SK-N-SH treated with all-trans-retinoic acid at 6 μM for 48 hours (cell line): Measurements from ENCODE around the gene TIAM1.

Experiments
- ATAC-seq: fragments of 200-7000 bp; cut with Tn5 transposase; 3 replicates; pipeline ENCODE4 v1.9.1; 2020; ENCODE audit warnings: mild to moderate bottlenecking, moderate library complexity
- ARNTL ChIP-seq: fragments of 450-650 bp; formaldehyde crosslinking; IDR thresholded peaks from 2 replicates; pipeline ENCODE4 v1.5.0; 2020; ENCODE audit warnings: low read depth, mild to moderate bottlenecking, moderate library complexity, borderline replicate concordance
- BACH2 ChIP-seq: fragments of 250-450 bp; sonication (Bioruptor Pico); IDR thresholded peaks from 2 replicates; pipeline ENCODE4 v1.9.0; 2021; ENCODE audit warnings: mild to moderate bottlenecking, borderline replicate concordance
- CSDC2 ChIP-seq: fragments of 250-450 bp; sonication (Bioruptor Pico); IDR thresholded peaks from 2 replicates; pipeline ENCODE4 v1.5.0; 2020; ENCODE audit warnings: mild to moderate bottlenecking, moderate library complexity
- ESRRG ChIP-seq: fragments of 250-450 bp; sonication (Bioruptor Pico); IDR thresholded peaks from 2 replicates; pipeline ENCODE4 v1.6.1; 2021; ENCODE audit warnings: mild to moderate bottlenecking
- GLIS3 ChIP-seq: fragments of 250-450 bp; sonication (Bioruptor Pico); IDR thresholded peaks from 2 replicates; pipeline ENCODE4 v1.5.0; 2020; ENCODE audit warnings: mild to moderate bottlenecking, moderate library complexity
- ISL1 ChIP-seq: fragments of 250-450 bp; sonication (Bioruptor Pico); IDR thresholded peaks from 2 replicates; pipeline ENCODE4 v2.1.2; 2022; ENCODE audit warnings: mild to moderate bottlenecking, moderate library complexity
- PPARA ChIP-seq: fragments of 250-450 bp; sonication (Bioruptor Pico); IDR thresholded peaks from 2 replicates; pipeline ENCODE4 v1.5.0; 2020; ENCODE audit warnings: mild to moderate bottlenecking, borderline replicate concordance
- RARB ChIP-seq: fragments of 250-450 bp; sonication (Bioruptor Pico); IDR thresholded peaks from 2 replicates; pipeline ENCODE4 v1.8.0; 2021; ENCODE audit warnings: mild to moderate bottlenecking, moderate library complexity
- SNAI2 ChIP-seq: fragments of 250-450 bp; sonication (Bioruptor Pico); IDR thresholded peaks from 2 replicates; pipeline ENCODE4 v1.5.0; 2020; ENCODE audit warnings: mild to moderate bottlenecking, moderate library complexity
- TCF4 ChIP-seq: fragments of 250-450 bp; sonication (Bioruptor Pico); IDR thresholded peaks from 2 replicates; pipeline ENCODE4 v1.8.0; 2021; ENCODE audit warnings: mild to moderate bottlenecking, moderate library complexity, borderline replicate concordance
- TOX ChIP-seq: fragments of 250-450 bp; sonication (Bioruptor Pico); IDR thresholded peaks from 2 replicates; pipeline ENCODE4 v1.8.0; 2021; ENCODE audit warnings: mild to moderate bottlenecking, moderate library complexity, borderline replicate concordance
- ZC3H10 ChIP-seq: fragments of 250-450 bp; sonication (Bioruptor Pico); IDR thresholded peaks from 2 replicates; pipeline ENCODE4 v1.5.1; 2021; ENCODE audit warnings: mild to moderate bottlenecking, moderate library complexity
- ZFP3 ChIP-seq: fragments of 250-450 bp; sonication (Bioruptor Pico); IDR thresholded peaks from 2 replicates; pipeline ENCODE4 v1.5.0; 2020; ENCODE audit warnings: mild to moderate bottlenecking, moderate library complexity
- ZFP30 ChIP-seq: fragments of 450-650 bp; formaldehyde crosslinking; IDR thresholded peaks from 2 replicates; pipeline ENCODE4 v1.5.0; 2022; ENCODE audit warnings: mild to moderate bottlenecking, moderate library complexity
- ZNF565 ChIP-seq: fragments of 450-650 bp; formaldehyde crosslinking; conservative IDR thresholded peaks from 2 replicates; pipeline ENCODE4 v1.5.0; 2020; ENCODE audit warnings: low read depth, mild to moderate bottlenecking, moderate library complexity
- ZNF70 ChIP-seq: fragments of 450-650 bp; formaldehyde crosslinking; IDR thresholded peaks from 2 replicates; pipeline ENCODE4 v1.5.0; 2020; ENCODE audit warnings: mild to moderate bottlenecking, moderate library complexity
- ZNF8 ChIP-seq: fragments of 450-650 bp; formaldehyde crosslinking; IDR thresholded peaks from 2 replicates; pipeline ENCODE4 v1.5.0; 2020; ENCODE audit warnings: mild to moderate bottlenecking, moderate library complexity
- TF ChIP-seq, protein P1 (sequence below): fragments of 250-450 bp; sonication (Bioruptor Pico); IDR thresholded peaks from 2 replicates; pipeline ENCODE4 v1.5.0; 2020; ENCODE audit warnings: mild to moderate bottlenecking, moderate library complexity
- TF ChIP-seq, protein P2 (sequence below): fragments of 250-450 bp; sonication (Bioruptor Pico); IDR thresholded peaks from 2 replicates; pipeline ENCODE4 v1.8.0; 2021; ENCODE audit warnings: low read depth, mild to moderate bottlenecking, moderate library complexity, borderline replicate concordance
- TF ChIP-seq, protein P3 (sequence below): fragments of 250-450 bp; sonication (Bioruptor Pico); IDR thresholded peaks from 2 replicates; pipeline ENCODE4 v1.5.1; 2021; ENCODE audit warnings: mild to moderate bottlenecking, moderate library complexity
- TF ChIP-seq, protein P4 (sequence below): fragments of 250-450 bp; sonication (Bioruptor Pico); IDR thresholded peaks from 2 replicates; pipeline ENCODE4 v1.5.1; 2020; ENCODE audit warnings: low read depth, mild to moderate bottlenecking, moderate library complexity

Gene TIAM1

DNA sequence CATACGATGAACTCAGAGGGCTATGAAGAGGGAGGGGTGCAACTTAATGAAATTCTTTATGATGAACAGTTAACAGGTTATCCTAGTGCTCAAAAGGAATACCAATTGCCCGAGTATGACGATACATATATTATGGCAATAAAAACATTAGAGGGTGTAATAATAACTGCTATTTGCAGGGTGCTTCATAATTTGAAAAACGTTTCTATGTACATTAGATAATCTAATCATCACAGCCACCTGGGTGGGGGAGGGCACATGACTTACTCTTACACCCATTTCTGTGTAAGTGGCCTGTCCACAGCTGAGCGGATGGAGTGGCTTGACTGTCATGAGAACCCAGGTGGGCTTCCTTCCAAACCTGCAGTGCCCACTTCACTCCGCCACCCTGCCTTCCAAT, 46.3 kb downstream of the TIAM1 start:
- no peak for ATAC-seq
- TF ChIP-seq ZNF8 (no peak), TOX (no peak), RARB (CRISPR knock-in tag) (no peak), TCF4 (CRISPR knock-in tag) (no peak), ARNTL (CRISPR knock-in tag) (no peak), CSDC2 (CRISPR knock-in tag) (no peak)
- TF ChIP-seq, protein P1, sequence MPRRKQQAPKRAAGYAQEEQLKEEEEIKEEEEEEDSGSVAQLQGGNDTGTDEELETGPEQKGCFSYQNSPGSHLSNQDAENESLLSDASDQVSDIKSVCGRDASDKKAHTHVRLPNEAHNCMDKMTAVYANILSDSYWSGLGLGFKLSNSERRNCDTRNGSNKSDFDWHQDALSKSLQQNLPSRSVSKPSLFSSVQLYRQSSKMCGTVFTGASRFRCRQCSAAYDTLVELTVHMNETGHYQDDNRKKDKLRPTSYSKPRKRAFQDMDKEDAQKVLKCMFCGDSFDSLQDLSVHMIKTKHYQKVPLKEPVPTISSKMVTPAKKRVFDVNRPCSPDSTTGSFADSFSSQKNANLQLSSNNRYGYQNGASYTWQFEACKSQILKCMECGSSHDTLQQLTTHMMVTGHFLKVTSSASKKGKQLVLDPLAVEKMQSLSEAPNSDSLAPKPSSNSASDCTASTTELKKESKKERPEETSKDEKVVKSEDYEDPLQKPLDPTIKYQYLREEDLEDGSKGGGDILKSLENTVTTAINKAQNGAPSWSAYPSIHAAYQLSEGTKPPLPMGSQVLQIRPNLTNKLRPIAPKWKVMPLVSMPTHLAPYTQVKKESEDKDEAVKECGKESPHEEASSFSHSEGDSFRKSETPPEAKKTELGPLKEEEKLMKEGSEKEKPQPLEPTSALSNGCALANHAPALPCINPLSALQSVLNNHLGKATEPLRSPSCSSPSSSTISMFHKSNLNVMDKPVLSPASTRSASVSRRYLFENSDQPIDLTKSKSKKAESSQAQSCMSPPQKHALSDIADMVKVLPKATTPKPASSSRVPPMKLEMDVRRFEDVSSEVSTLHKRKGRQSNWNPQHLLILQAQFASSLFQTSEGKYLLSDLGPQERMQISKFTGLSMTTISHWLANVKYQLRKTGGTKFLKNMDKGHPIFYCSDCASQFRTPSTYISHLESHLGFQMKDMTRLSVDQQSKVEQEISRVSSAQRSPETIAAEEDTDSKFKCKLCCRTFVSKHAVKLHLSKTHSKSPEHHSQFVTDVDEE: no peak
- TF ChIP-seq, protein P2, sequence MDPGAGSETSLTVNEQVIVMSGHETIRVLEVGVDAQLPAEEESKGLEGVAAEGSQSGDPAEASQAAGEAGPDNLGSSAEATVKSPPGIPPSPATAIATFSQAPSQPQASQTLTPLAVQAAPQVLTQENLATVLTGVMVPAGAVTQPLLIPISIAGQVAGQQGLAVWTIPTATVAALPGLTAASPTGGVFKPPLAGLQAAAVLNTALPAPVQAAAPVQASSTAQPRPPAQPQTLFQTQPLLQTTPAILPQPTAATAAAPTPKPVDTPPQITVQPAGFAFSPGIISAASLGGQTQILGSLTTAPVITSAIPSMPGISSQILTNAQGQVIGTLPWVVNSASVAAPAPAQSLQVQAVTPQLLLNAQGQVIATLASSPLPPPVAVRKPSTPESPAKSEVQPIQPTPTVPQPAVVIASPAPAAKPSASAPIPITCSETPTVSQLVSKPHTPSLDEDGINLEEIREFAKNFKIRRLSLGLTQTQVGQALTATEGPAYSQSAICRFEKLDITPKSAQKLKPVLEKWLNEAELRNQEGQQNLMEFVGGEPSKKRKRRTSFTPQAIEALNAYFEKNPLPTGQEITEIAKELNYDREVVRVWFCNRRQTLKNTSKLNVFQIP (CRISPR knock-in tag): no peak

DNA sequence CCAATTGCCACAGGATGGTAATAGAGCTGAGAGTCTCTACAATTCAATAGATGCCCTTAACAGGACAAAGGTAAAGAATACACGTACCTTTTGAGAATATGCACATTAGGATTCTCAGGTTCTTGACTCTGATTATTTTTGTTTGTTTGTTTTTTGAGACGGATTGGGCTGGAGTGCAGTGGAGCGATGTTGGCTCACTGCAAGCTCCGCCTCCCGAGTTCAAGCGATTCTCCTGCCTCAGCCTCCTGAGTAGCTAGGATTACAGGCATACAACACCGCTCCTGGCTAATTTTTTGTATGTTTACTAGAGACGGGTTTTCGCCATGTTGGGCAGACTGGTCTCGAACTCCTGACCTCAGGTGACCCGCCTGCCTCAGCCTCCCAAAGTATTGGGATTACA, 48.4 kb downstream of the TIAM1 start:
- no peak for TF ChIP-seq SNAI2 (CRISPR knock-in tag)
- TF ChIP-seq BACH2 (CRISPR knock-in tag): no peak
- TF ChIP-seq ARNTL (CRISPR knock-in tag): no peak
- no peak for TF ChIP-seq TOX
- no peak for TF ChIP-seq ZFP3
- no peak for TF ChIP-seq ISL1 (CRISPR knock-in tag)
- TF ChIP-seq ZNF565 (CRISPR knock-in tag): no peak
- no peak for TF ChIP-seq GLIS3 (CRISPR knock-in tag)
- no peak for TF ChIP-seq ZFP30 (CRISPR knock-in tag)
- TF ChIP-seq, protein P3, sequence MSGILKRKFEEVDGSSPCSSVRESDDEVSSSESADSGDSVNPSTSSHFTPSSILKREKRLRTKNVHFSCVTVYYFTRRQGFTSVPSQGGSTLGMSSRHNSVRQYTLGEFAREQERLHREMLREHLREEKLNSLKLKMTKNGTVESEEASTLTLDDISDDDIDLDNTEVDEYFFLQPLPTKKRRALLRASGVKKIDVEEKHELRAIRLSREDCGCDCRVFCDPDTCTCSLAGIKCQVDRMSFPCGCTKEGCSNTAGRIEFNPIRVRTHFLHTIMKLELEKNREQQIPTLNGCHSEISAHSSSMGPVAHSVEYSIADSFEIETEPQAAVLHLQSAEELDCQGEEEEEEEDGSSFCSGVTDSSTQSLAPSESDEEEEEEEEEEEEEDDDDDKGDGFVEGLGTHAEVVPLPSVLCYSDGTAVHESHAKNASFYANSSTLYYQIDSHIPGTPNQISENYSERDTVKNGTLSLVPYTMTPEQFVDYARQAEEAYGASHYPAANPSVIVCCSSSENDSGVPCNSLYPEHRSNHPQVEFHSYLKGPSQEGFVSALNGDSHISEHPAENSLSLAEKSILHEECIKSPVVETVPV (CRISPR knock-in tag): no peak
- TF ChIP-seq ZC3H10 (CRISPR knock-in tag): no peak
- TF ChIP-seq ZNF70: no peak
- no peak for TF ChIP-seq RARB (CRISPR knock-in tag)
- TF ChIP-seq ESRRG (CRISPR knock-in tag): no peak
- no peak for TF ChIP-seq ZNF8
- TF ChIP-seq, protein P2 (CRISPR knock-in tag): no peak
- TF ChIP-seq CSDC2 (CRISPR knock-in tag): no peak
- ATAC-seq: no peak

DNA sequence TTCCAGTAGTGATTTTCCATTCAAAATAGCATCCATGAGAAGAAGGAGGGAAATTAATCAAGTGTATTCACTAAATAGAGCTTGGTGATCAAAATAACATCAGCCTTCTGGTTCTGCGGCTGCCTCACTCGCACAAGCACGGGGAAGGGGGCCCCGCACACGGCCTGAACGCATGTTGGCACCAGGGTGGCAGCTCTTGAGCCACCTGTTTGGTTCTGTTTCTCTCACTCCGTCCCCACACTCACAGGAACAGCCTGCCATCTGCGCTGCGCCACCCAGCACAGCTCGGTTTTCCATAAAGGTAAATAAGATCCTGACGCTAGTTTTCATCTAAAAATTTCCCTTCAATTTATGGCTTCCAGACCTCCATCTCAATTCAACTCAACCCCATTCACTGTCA, 49.4 kb downstream of the TIAM1 start:
- TF ChIP-seq RARB (CRISPR knock-in tag): no peak
- TF ChIP-seq TCF4 (CRISPR knock-in tag): no peak
- no peak for TF ChIP-seq ZNF565 (CRISPR knock-in tag)
- TF ChIP-seq, protein P3 (CRISPR knock-in tag): no peak
- TF ChIP-seq PPARA (CRISPR knock-in tag): no peak
- no peak for TF ChIP-seq ESRRG (CRISPR knock-in tag)
- TF ChIP-seq, protein P4, sequence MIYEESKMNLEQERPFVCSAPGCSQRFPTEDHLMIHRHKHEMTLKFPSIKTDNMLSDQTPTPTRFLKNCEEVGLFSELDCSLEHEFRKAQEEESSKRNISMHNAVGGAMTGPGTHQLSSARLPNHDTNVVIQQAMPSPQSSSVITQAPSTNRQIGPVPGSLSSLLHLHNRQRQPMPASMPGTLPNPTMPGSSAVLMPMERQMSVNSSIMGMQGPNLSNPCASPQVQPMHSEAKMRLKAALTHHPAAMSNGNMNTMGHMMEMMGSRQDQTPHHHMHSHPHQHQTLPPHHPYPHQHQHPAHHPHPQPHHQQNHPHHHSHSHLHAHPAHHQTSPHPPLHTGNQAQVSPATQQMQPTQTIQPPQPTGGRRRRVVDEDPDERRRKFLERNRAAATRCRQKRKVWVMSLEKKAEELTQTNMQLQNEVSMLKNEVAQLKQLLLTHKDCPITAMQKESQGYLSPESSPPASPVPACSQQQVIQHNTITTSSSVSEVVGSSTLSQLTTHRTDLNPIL (CRISPR knock-in tag): no peak
- no peak for TF ChIP-seq GLIS3 (CRISPR knock-in tag)
- TF ChIP-seq, protein P2 (CRISPR knock-in tag): no peak
- no peak for ATAC-seq
